Measurements from ENCODE around the gene SPAG6. TPM values are rescaled to one million over a fixed set of nuclear protein-coding genes. Genes with fewer than 3 reads are reported as not detected.

The SPAG6 gene
- total RNA-seq, 1 donor from 2014 or later, result not detected

- TF ChIP-seq, protein P1, sequence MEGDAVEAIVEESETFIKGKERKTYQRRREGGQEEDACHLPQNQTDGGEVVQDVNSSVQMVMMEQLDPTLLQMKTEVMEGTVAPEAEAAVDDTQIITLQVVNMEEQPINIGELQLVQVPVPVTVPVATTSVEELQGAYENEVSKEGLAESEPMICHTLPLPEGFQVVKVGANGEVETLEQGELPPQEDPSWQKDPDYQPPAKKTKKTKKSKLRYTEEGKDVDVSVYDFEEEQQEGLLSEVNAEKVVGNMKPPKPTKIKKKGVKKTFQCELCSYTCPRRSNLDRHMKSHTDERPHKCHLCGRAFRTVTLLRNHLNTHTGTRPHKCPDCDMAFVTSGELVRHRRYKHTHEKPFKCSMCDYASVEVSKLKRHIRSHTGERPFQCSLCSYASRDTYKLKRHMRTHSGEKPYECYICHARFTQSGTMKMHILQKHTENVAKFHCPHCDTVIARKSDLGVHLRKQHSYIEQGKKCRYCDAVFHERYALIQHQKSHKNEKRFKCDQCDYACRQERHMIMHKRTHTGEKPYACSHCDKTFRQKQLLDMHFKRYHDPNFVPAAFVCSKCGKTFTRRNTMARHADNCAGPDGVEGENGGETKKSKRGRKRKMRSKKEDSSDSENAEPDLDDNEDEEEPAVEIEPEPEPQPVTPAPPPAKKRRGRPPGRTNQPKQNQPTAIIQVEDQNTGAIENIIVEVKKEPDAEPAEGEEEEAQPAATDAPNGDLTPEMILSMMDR (IDR thresholded peaks at IDR 0.05), result no peak
- H3K4me3 Mint-ChIP-seq (ENCODE audit: unreplicated experiment), result no peak overlapping the region
These were observed 18.0 kb downstream of the SPAG6 start for GRCh38 chr10:22363305-22363704.

GRCh38 chr10:22364407-22365140, 19.3 kb downstream of the SPAG6 start:
- Mint-ChIP-seq H3K4me3 (ENCODE audit: unreplicated experiment) (no peak overlapping the region), H3K27me3 (ENCODE audit: unreplicated experiment) (no peaks in the 10 kb centered on the region), H3K9me3 (ENCODE audit: unreplicated experiment) (no peaks in the 10 kb centered on the region), H3K36me3 (ENCODE audit: unreplicated experiment) (no peaks in the 10 kb centered on the region), H3K27ac (ENCODE audit: unreplicated experiment) (no peak overlapping the region), H3K4me1 (ENCODE audit: unreplicated experiment) (no peaks in the 10 kb centered on the region)
- TF ChIP-seq, protein P1 (IDR thresholded peaks at IDR 0.05), result no peak
- DNase-seq (ENCODE audit: extremely low spot score, unreplicated experiment), result no peak

More at GRCh38 chr10:22363305-22363704, 18.0 kb downstream of the SPAG6 start:
- DNase-seq (ENCODE audit: extremely low spot score, unreplicated experiment), result no peak
- H3K27me3 Mint-ChIP-seq (ENCODE audit: unreplicated experiment), result no peaks in the 10 kb centered on the region
- no peaks in the 10 kb centered on the region for H3K36me3 Mint-ChIP-seq (ENCODE audit: unreplicated experiment)
- H3K27ac Mint-ChIP-seq (ENCODE audit: unreplicated experiment), result no peak overlapping the region
- H3K4me1 Mint-ChIP-seq (ENCODE audit: unreplicated experiment), result no peaks in the 10 kb centered on the region
- H3K9me3 Mint-ChIP-seq (ENCODE audit: unreplicated experiment), result no peaks in the 10 kb centered on the region

GRCh38 chr10:22365233-22365632, 19.9 kb downstream of the SPAG6 start:
- Mint-ChIP-seq H3K4me3 (ENCODE audit: unreplicated experiment) (no peak overlapping the region), H3K9me3 (ENCODE audit: unreplicated experiment) (no peaks in the 10 kb centered on the region), H3K4me1 (ENCODE audit: unreplicated experiment) (no peaks in the 10 kb centered on the region), H3K27me3 (ENCODE audit: unreplicated experiment) (no peaks in the 10 kb centered on the region), H3K36me3 (ENCODE audit: unreplicated experiment) (no peaks in the 10 kb centered on the region), H3K27ac (ENCODE audit: unreplicated experiment) (no peak overlapping the region)
- TF ChIP-seq, protein P1 (IDR thresholded peaks at IDR 0.05), result no peak
- no peak for DNase-seq (ENCODE audit: extremely low spot score, unreplicated experiment)

- Mint-ChIP-seq H3K4me3 (ENCODE audit: unreplicated experiment) (no peak overlapping the region), H3K4me1 (ENCODE audit: unreplicated experiment) (no peaks in the 10 kb centered on the region), H3K36me3 (ENCODE audit: unreplicated experiment) (no peaks in the 10 kb centered on the region), H3K27me3 (ENCODE audit: unreplicated experiment) (no peaks in the 10 kb centered on the region), H3K27ac (ENCODE audit: unreplicated experiment) (no peak overlapping the region), H3K9me3 (ENCODE audit: unreplicated experiment) (no peaks in the 10 kb centered on the region)
- DNase-seq (ENCODE audit: extremely low spot score, unreplicated experiment), result no peak
- TF ChIP-seq, protein P1 (IDR thresholded peaks at IDR 0.05), result no peak
These were observed 20.5 kb downstream of the SPAG6 start for GRCh38 chr10:22365644-22366434.

DNA sequence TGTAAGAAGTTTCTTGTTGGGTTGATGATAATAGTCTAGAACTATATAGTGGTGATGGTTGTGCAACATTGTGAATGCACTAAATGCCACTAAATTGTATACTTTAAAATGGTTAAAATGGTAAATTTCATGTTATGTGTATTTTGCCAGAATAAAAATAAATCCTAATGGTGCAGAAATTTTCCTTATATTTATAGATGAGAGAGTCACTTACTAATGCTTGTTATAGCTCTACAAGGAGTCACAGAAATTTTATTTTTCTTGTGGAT, 21.1 kb downstream of the SPAG6 start:
- H3K27ac Mint-ChIP-seq (ENCODE audit: unreplicated experiment), result no peak overlapping the region
- no peaks in the 10 kb centered on the region for H3K4me1 Mint-ChIP-seq (ENCODE audit: unreplicated experiment)
- TF ChIP-seq, protein P1 (IDR thresholded peaks at IDR 0.05), result no peak
- no peaks in the 10 kb centered on the region for H3K27me3 Mint-ChIP-seq (ENCODE audit: unreplicated experiment)
- no peaks in the 10 kb centered on the region for H3K36me3 Mint-ChIP-seq (ENCODE audit: unreplicated experiment)
- no peak overlapping the region for H3K4me3 Mint-ChIP-seq (ENCODE audit: unreplicated experiment)
- no peaks in the 10 kb centered on the region for H3K9me3 Mint-ChIP-seq (ENCODE audit: unreplicated experiment)
- no peak for DNase-seq (ENCODE audit: extremely low spot score, unreplicated experiment)
